A549 (cell line): ENCODE data around the gene PRLR.

Experiments
- BHLHE40 ChIP-seq: IDR thresholded peaks from 2 replicates; pipeline ENCODE4 v1.6.1; 2012; ENCODE audit warnings: low read depth, low read length, inconsistent platforms
- JUN ChIP-seq, 2 experiments: fragments of >200 bp; sonication (Bioruptor Twin); formaldehyde crosslinking; IDR thresholded peaks; 2 replicates in 1 of 2; 3 replicates in 1 of 2; pipeline ENCODE4 v1.6.1; 2016 to 2017
- MAZ ChIP-seq: fragments of 150-350 bp; IDR thresholded peaks from 2 replicates; pipeline ENCODE4 v1.6.1; 2014; ENCODE audit warnings: antibody characterized with exemption, low read depth, low read length, borderline replicate concordance
- MYC ChIP-seq: IDR thresholded peaks from 2 replicates; pipeline ENCODE4 v1.6.1; 2012; ENCODE audit warnings: mild to moderate bottlenecking, inconsistent platforms, low read length, improper control_type of control experiment, borderline replicate concordance
- POLR2A ChIP-seq: IDR thresholded peaks from 2 replicates; pipeline ENCODE4 v1.6.1; 2012; ENCODE audit warnings: mild to moderate bottlenecking, low read length
- POLR2AphosphoS2 ChIP-seq: conservative IDR thresholded peaks from 2 replicates; pipeline ENCODE4 v1.6.1; 2012; ENCODE audit warnings: low read length, improper control_type of control experiment, inconsistent platforms
- RCOR1 ChIP-seq: fragments of 150-350 bp; IDR thresholded peaks from 2 replicates; pipeline ENCODE4 v1.6.1; 2014; ENCODE audit warnings: antibody characterized with exemption, low read length, low read depth
- RFX5 ChIP-seq: fragments of 450-650 bp; IDR thresholded peaks from 2 replicates; pipeline ENCODE4 v1.7.1; 2014; ENCODE audit warnings: antibody characterized with exemption, mild to moderate bottlenecking, moderate library complexity
- TF ChIP-seq, protein P1 (sequence below): fragments of >200 bp; sonication (Bioruptor Twin); formaldehyde crosslinking; IDR thresholded peaks from 3 replicates; pipeline ENCODE4 v1.5.1; 2016
- TF ChIP-seq, protein P2 (sequence below): fragments of 150-350 bp; IDR thresholded peaks from 2 replicates; pipeline ENCODE4 v1.6.1; 2014; ENCODE audit warnings: low read depth, mild to moderate bottlenecking, low read length
- TF ChIP-seq, protein P3 (sequence below): fragments of 200-600 bp; sonication (generic); IDR thresholded peaks from 2 replicates; pipeline ENCODE4 v1.6.1; 2016; ENCODE audit warnings: antibody characterized with exemption, mild to moderate bottlenecking, moderate library complexity

DNA sequence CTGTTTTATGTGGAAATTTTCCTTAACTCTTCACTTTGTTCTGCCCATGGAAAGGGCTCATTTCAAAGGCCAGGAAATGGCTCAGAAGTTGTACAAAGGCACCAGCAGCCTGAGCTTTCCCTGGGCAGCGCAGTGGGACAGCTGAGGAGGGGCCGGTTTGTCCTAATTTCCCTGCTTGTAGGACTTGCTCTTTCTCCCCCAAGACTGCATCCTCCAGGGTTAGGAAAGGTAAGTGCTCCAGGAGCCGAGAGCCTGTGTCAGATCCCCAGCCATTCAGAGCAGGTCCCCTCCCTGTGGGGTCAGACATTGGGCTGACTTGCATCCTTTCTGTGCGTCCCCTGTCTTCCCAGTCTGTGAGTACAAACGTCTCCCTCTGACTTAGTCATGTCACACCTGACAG is 226.1 kb downstream of the PRLR start:
- TF ChIP-seq JUN (IDR thresholded peaks at IDR 0.05) (no peak), POLR2A (no peak), RFX5 (no peak), RCOR1 (no peak), MYC (no peak), POLR2AphosphoS2 (no peak), BHLHE40 (no peak), MAZ (no peak)
- TF ChIP-seq, protein P1, sequence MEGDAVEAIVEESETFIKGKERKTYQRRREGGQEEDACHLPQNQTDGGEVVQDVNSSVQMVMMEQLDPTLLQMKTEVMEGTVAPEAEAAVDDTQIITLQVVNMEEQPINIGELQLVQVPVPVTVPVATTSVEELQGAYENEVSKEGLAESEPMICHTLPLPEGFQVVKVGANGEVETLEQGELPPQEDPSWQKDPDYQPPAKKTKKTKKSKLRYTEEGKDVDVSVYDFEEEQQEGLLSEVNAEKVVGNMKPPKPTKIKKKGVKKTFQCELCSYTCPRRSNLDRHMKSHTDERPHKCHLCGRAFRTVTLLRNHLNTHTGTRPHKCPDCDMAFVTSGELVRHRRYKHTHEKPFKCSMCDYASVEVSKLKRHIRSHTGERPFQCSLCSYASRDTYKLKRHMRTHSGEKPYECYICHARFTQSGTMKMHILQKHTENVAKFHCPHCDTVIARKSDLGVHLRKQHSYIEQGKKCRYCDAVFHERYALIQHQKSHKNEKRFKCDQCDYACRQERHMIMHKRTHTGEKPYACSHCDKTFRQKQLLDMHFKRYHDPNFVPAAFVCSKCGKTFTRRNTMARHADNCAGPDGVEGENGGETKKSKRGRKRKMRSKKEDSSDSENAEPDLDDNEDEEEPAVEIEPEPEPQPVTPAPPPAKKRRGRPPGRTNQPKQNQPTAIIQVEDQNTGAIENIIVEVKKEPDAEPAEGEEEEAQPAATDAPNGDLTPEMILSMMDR = no peak
- TF ChIP-seq, protein P2, sequence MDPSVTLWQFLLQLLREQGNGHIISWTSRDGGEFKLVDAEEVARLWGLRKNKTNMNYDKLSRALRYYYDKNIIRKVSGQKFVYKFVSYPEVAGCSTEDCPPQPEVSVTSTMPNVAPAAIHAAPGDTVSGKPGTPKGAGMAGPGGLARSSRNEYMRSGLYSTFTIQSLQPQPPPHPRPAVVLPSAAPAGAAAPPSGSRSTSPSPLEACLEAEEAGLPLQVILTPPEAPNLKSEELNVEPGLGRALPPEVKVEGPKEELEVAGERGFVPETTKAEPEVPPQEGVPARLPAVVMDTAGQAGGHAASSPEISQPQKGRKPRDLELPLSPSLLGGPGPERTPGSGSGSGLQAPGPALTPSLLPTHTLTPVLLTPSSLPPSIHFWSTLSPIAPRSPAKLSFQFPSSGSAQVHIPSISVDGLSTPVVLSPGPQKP = no peak
- TF ChIP-seq, protein P3, sequence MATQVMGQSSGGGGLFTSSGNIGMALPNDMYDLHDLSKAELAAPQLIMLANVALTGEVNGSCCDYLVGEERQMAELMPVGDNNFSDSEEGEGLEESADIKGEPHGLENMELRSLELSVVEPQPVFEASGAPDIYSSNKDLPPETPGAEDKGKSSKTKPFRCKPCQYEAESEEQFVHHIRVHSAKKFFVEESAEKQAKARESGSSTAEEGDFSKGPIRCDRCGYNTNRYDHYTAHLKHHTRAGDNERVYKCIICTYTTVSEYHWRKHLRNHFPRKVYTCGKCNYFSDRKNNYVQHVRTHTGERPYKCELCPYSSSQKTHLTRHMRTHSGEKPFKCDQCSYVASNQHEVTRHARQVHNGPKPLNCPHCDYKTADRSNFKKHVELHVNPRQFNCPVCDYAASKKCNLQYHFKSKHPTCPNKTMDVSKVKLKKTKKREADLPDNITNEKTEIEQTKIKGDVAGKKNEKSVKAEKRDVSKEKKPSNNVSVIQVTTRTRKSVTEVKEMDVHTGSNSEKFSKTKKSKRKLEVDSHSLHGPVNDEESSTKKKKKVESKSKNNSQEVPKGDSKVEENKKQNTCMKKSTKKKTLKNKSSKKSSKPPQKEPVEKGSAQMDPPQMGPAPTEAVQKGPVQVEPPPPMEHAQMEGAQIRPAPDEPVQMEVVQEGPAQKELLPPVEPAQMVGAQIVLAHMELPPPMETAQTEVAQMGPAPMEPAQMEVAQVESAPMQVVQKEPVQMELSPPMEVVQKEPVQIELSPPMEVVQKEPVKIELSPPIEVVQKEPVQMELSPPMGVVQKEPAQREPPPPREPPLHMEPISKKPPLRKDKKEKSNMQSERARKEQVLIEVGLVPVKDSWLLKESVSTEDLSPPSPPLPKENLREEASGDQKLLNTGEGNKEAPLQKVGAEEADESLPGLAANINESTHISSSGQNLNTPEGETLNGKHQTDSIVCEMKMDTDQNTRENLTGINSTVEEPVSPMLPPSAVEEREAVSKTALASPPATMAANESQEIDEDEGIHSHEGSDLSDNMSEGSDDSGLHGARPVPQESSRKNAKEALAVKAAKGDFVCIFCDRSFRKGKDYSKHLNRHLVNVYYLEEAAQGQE = no peak
